Ecto neural progenitor cell (in vitro differentiated cells): Measurements from ENCODE around the gene EPHA4.

Experiments used
- DNase-seq: peaks from one replicate; pipeline ENCODE4 v3.0.0-alpha.2; 2018; ENCODE audit warnings: low spot score

EPHA4 gene

DNA sequence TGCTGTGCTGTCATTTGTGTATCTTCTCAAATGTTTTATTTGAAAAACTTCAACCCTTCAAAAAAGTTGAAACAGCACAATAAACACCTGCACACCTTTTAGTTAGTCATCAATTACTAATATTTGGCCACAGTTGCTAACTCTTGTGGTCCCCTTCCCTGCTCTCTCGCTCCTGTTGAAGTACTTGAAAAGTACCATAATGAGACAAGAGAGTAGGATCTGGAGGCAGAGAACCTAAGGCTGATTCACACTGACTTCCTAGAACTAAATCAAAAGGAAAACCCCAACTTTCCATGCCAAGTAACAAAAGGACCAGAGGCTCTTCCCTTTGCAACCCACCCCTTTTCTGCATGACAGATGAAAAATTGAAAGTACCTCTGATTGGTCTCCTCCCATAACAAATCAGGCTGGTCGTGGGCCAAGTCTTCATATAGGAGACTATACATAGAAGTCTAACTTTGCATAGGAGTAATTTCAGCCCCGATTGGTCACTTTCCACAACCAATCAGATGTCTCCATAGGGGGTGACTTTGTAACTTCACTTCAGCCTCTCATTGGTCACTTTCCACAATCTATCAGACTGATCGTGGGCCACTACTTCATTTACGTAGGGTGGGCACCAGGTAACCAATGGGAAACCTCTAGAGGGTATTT, 179.7 kb downstream of the EPHA4 start:
- DNase-seq, result no peak

DNA sequence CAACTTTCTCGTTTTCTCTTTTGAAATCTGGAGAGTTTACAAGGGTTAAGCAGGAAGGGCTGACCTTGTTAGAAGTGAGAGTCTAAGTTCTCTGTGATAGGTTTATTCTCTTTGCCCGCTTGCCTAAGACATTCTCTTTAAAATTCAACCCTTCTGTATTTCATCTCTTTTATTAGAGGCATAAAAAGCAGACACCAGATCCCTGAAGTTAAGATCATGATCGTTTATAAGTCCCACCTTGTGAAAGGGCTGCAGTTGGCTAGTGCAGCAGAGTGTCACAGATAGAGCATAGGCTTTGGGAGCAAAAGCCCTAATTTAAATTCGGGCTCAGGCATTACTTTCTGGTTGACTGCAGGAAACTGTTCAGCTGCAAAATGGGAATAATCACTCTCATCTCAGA, 181.2 kb downstream of the EPHA4 start:
- DNase-seq, result no peak

DNA sequence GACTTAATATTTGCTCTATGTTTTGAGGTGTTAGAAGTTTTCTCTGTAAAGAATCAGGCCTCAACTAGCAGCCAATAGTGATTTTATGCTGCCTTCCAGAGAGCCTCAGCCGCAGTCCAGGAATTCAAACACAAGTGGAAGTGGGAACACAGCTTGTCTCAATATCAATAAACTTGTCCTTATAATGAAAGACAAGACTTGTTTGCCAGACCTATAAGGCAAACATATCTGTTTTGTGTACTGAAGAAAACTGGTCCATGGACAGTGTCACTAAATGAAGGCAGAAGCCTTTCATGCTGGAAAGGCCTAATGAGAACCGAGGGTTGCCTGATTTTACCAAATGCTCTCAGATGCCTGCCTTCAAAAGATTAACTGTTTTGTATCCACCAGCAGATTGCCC, 182.2 kb downstream of the EPHA4 start:
- DNase-seq, result no peak

DNA sequence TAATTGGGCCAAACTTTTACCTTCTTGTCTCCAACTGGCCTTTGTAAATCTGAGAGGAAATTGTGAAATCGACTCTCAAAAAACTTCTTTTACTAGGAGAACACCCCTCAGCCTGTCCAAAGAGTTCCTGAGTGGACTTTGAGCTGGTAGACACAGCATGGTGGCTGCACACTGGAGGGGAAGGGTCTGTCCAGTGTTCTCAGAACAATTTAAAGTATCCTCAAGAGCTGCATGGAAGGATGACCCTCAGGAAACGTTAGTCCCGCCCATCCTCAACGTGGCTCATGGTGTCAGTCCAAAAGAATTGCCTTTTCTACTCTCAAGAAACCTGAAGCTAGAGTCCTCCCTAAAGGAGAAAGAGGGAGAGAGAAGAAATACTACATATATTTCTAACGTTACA, 182.7 kb downstream of the EPHA4 start:
- DNase-seq, result no peak

DNA sequence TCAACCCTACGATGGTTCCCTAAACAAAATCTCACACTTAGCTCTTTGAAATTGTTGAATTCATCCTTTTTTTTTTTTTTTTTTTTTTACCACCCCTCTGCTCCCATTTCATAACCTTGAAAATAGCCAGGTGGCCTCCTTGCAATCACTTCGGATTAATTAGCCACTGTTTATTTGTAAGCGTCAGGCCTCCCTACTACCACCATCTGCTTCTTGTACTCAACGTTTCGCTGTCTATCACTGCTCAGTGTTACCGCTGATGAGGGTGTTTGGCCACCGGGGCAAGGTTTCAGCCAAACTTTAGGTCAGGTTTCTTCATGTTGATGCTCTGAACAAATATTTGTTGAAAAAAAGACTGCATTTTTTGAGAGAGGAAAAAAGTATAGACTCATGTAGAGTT, 183.2 kb downstream of the EPHA4 start:
- DNase-seq, result no peak

DNA sequence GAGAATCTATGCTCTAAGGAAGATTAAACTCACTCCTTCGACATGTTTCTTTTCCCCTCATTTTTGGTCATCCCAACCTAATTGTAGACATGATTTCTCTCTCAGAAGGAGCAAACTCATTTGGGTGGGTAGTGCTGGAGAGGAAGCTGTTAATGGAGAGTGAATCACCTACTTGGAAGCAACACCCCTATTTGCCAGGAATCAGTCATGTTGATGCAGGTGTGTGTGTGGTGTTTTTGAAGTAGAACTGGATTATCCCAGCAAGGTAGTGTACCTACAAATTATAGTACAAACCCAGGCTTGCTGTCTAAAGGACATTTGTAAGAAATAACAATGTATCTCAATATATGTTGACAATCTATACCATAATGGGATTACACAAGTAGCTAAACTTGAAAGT, 186.4 kb downstream of the EPHA4 start:
- no peak for DNase-seq

DNA sequence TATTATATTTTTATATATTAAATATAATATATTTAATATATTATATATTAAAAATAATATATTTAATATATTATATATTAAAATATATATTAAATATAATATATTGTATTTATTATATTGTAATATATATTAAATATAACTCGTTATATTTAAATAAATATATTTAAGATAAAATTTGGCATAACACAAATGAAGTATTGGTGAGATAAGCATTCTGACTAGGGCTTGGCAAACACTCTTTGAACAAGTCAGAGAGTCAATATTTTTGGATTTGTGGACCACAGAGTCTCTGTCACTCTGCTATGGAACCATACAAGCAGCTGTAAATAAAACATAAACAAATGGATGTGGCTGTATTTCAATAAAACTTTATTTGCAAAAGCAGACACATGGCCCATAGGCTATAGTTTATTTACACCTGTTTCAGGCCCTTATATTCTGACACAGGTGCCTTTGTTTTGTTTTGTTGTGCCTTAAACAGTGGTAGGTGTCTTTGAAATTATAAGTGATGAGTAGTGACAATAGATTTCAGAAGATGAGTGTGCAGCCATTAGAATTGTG, 190.1 kb downstream of the EPHA4 start:
- DNase-seq, result no peak

DNA sequence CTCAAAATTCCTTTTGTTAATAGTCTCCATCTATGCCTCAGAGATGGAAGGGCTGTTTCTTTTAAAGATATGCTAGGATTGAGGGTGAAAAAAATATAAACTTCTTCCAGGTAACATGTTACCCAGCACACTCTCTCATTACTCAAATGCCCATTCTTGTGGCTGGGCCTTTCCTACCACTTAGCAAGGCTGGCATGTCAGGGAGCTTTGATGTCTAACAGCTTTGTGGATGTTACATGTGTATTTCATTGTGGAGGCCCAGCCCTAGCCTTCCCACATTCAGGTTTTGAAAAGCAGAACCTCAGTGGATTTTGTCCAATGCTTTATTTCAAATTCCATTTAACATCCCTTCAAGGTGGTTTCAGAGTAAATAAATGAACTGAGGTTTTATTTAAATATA, 191.4 kb downstream of the EPHA4 start:
- DNase-seq, result no peak

DNA sequence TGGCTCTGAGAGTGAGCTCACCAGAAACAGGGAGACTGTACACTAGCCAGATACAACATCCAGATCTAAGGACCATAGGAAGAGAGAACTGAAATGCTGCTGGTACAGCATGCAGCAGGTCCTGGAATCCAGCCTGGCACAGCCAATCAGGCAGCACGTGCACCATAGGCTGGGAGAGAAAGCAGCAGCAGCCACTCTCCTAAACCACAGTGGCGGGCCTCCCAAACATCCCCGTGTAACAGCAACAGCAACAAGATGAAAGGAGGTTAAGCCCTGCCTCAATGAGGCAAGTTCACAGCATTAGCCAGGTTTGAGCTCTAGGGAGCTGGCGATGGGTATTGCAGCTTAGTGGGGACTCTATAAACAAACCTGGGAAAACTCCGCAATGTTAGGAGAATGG, 192.0 kb downstream of the EPHA4 start:
- DNase-seq, result peak; percentile 48

DNA sequence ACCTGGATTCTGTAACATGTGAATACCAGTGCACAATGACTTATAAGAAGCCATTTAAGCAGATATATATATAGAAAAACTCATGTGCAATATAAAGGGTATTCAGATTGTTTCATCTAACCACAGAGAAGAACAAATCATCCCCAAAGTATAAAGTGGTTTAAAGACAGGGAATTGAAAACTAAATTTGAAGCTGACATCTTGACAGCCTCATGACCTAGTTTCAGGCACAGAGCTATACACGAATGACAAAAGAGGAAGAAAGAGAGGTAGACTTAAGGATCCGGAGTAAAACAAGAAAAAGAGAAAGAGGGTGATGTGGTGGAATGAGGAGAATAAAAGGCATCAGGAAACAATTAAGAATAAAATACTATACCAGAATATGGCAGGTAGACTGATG, 194.5 kb downstream of the EPHA4 start:
- DNase-seq, result no peak

DNA sequence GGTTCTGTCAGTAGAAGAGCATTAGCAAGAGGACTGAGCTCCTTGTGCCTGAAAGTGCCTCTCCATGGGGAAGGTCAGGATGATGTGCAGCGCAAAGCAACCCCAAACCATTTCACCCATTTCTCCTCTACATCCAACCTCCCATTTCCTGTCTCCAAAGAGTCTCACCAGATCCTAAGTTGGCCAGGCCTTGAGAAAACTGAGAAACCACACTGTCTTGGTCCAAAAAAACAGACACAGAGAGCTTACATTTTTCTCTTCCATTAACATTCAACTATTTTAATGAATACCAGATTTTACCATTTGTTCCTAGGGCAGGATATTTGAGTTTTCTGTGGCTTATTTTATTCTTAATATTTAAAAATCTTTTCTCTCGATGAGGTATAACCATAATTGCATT, 195.0 kb downstream of the EPHA4 start:
- DNase-seq, result no peak

DNA sequence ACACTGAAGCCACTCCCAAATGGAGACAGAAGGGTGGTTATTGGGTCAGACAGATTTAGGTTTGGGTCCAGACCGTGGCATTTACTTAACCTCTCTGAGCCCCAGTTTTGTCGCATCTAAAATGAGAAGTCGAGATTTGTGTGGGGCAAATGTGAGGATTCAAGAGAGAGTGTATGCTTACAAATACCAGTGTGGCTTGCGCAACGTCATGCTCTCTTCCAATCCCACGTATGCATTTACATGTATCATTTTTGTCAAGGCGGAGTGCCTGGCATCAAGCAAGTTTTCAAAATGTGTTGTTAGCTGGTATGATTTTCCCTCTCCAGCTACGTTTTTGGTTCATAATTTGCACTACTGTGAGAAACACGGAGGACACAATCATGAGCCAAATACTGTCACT, 197.9 kb downstream of the EPHA4 start:
- no peak for DNase-seq

DNA sequence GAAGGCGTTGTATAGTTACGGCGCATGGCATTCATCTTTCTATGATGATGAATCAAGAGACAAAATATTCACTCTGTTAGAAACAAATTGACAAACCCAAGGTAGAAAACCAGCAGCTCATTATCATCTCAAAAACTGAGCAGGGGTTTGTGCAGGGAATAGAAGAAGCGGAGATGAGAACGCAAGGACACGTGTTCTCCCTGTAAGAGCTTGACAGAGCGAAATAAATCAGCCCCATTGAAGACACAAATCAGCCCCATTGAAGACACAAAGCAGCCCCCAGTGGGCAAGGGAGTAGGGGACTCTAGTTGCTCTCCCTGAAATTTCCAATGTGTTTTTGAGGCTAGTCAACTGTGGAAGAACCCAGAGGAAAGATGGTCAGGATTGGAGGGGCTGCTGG, 199.2 kb downstream of the EPHA4 start:
- no peak for DNase-seq

DNA sequence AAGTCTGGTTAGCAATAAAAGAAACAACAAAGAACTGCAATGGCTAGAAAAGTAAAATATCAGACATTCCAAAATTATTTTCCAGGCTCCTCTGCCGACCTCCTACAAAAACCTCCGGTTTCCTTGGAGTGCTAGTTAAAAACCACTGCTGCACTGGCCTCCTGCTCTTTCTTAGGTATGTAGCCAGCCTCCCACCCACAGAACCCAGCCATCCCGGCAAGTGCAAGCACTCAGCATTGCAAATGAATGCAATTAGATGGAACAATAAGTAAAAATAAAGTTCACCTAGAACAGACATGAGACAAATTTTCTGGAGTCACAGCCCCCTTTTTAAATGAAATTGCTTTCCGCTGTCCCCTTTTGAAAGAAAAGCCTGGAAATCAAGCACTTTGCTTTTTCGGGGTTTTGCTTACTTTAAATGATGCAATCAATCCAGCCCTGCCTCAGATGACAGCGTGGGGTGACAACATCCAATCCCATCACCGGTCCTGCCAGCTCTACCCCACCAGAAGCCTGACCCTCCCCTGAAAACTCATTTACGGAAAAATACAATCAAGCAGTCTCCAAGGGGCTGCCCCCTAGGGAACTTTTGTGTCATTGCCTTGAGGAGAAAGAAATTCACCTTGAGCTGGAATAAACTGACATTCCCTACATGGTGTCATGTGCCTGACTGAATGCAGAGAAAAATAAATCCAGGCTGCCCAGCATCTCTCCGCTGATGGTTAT, 199.8 kb downstream of the EPHA4 start:
- DNase-seq, result peak; percentile 55

DNA sequence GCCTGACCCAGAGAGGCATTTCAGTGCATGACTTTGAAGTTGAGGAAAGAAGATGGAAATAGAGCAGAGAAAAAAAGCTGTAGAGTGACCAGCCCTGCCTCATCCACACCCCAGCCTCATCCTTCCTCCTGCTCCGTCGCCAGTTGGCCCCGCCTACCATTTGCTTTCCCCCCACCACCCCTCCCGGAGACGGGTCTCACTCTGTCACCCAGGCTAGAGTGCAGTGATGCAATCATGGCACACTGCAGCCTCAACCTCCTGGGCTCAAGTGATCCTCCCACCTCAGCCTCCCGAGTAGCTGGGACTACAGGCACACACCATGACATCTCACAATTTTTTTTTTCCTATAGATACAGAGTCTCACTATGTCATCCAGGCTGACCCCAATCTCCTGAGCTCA, 200.8 kb downstream of the EPHA4 start:
- no peak for DNase-seq

DNA sequence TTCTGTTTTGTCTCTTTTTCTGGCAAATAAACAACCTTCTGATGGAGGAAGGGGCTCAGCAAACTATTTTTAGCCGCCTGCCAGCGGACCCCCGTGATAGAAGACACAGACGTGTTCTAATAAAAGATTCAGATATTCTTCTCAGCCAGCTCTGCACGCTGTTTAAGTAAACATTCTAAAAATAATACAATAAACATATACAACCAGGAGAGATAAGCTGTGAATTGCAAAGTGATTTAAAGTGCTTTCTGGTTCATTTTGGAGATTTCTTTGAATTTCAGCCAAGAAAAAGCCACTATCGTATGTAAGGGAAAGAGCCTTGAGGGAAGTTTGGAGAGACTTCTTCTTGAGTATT, 201.3 kb downstream of the EPHA4 start:
- DNase-seq, result no peak

DNA sequence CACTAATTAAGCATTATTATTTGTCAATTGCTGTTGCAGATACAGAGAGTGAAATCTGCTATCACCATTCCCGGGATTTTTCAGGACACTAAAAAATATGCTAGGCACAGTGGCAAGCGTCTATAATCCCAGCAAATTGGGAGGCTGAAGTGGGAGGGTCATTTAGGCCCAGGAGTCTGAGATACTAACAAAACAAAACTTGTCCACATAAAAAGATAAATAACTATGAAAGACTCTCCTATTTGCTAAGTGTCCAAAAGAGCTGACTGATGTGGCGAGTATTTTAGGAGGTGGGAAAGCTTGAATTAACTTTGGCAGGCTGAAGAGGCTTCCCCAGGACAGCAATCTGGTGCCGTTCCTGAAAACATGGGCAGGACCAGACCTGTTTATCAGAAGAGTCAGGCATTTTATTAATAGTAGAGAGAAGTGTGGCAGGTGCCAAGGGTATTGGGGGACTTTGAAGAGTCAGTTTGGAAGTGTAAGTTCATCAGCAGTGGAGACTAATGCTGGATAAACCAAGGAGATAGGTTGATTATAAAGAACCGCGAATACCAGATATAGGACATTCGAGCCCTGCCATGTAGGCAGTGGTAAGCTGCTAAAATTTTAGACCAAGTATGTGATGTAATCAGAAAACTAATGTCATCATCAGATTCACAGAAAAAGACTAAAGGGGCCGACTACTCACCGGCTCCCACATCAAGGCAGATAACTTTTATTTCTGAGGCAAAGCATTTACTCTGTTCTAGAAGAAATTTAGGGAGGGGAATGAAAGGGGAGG, 201.8 kb downstream of the EPHA4 start:
- no peak for DNase-seq
